ENCODE data around the gene TRIM17. TPM values are rescaled to one million over a fixed set of nuclear protein-coding genes. Genes with fewer than 3 reads are reported as not detected.

TRIM17 gene
- total and polyA plus RNA-seq, 2 donors (not counting 1 experiment from before 2014, with no cell fraction given) = 0.12 to 0.17 TPM

- Histone ChIP-seq H3K4me1 (ENCODE audit: control insufficient read depth, extremely low read depth, insufficient read depth, low read length) (no peaks in the 10 kb centered on the region), H4K20me1 (ENCODE audit: control insufficient read depth, extremely low read depth, insufficient read depth, low read length) (no peaks in the 10 kb centered on the region), H3K36me3 (ENCODE audit: control insufficient read depth, insufficient read depth, low read length) (no peaks in the 10 kb centered on the region), H3K9ac (ENCODE audit: insufficient read depth, low read length) (no peak overlapping the region), H2AFZ (ENCODE audit: low read length) (no peak overlapping the region), H3K27me3 (ENCODE audit: control insufficient read depth, insufficient read depth, low read length) (peaks cover 13% of the 10 kb centered on the region), H3K27ac (ENCODE audit: insufficient read depth, low read length) (no peak overlapping the region), H3K4me3 (replicated peaks in 1 of 4; ENCODE audit: control extremely low read depth in 1 of 4, insufficient read depth in 1 of 4, low read depth in 3 of 4, low read length in 4 of 4) (peak overlapping the region in 2 of 4 experiments; percentile 47 to 48), H3K9me3 (ENCODE audit: control insufficient read depth, insufficient read depth, low read depth, low read length) (no peaks in the 10 kb centered on the region), H3K4me2 (ENCODE audit: extremely low read depth, insufficient read depth, low read length) (peak overlapping the region; percentile 60), H3K79me2 (ENCODE audit: control insufficient read depth, insufficient read depth, low read length) (no peaks in the 10 kb centered on the region)
- DNase-seq (ENCODE audit: low read depth in 2 of 2) = no peak
- TF ChIP-seq EZH2 (IDR thresholded peaks at IDR 0.05; ENCODE audit: low read length, missing control alignments) (no peak), CTCF (conservative IDR thresholded peaks at IDR 0.05 in 1 of 2, IDR thresholded peaks at IDR 0.05 in 1 of 2; ENCODE audit: low read depth in 1 of 2, low read length in 2 of 2) (no peak)
Observed at GRCh38 chr1:228445490-228445842, 28.8 kb upstream of the TRIM17 start.

- no peak overlapping the region for H3K27ac ChIP-seq (ENCODE audit: insufficient read depth, low read length)
- no peak overlapping the region for H2AFZ ChIP-seq (ENCODE audit: low read length)
- no peak overlapping the region for H3K9ac ChIP-seq (ENCODE audit: insufficient read depth, low read length)
- no peaks in the 10 kb centered on the region for H3K9me3 ChIP-seq (ENCODE audit: control insufficient read depth, insufficient read depth, low read depth, low read length)
- H3K4me2 ChIP-seq (ENCODE audit: extremely low read depth, insufficient read depth, low read length) = no peak overlapping the region
- no peaks in the 10 kb centered on the region for H3K4me1 ChIP-seq (ENCODE audit: control insufficient read depth, extremely low read depth, insufficient read depth, low read length)
- no peaks in the 10 kb centered on the region for H3K79me2 ChIP-seq (ENCODE audit: control insufficient read depth, insufficient read depth, low read length)
- no peaks in the 10 kb centered on the region for H3K36me3 ChIP-seq (ENCODE audit: control insufficient read depth, insufficient read depth, low read length)
- no peak for DNase-seq (ENCODE audit: low read depth in 2 of 2)
- no peaks in the 10 kb centered on the region for H4K20me1 ChIP-seq (ENCODE audit: control insufficient read depth, extremely low read depth, insufficient read depth, low read length)
- H3K27me3 ChIP-seq (ENCODE audit: control insufficient read depth, insufficient read depth, low read length) = peaks cover 13% of the 10 kb centered on the region
- TF ChIP-seq CTCF (conservative IDR thresholded peaks at IDR 0.05 in 1 of 2, IDR thresholded peaks at IDR 0.05 in 1 of 2; ENCODE audit: low read depth in 1 of 2, low read length in 2 of 2) (no peak), EZH2 (IDR thresholded peaks at IDR 0.05; ENCODE audit: low read length, missing control alignments) (no peak)
- no peak overlapping the region for H3K4me3 ChIP-seq (replicated peaks in 1 of 4; ENCODE audit: control extremely low read depth in 1 of 4, insufficient read depth in 1 of 4, low read depth in 3 of 4, low read length in 4 of 4)
Observed at GRCh38 chr1:228443395-228443794, 26.7 kb upstream of the TRIM17 start.

GRCh38 chr1:228440761-228441500, 24.3 kb upstream of the TRIM17 start:
- no peak overlapping the region for H2AFZ ChIP-seq (ENCODE audit: low read length)
- H3K4me2 ChIP-seq (ENCODE audit: extremely low read depth, insufficient read depth, low read length) = no peak overlapping the region
- no peak for DNase-seq (ENCODE audit: low read depth in 2 of 2)

More at GRCh38 chr1:228440761-228441500, 24.3 kb upstream of the TRIM17 start:
- Histone ChIP-seq H3K79me2 (ENCODE audit: control insufficient read depth, insufficient read depth, low read length) (no peaks in the 10 kb centered on the region), H4K20me1 (ENCODE audit: control insufficient read depth, extremely low read depth, insufficient read depth, low read length) (no peaks in the 10 kb centered on the region), H3K36me3 (ENCODE audit: control insufficient read depth, insufficient read depth, low read length) (no peaks in the 10 kb centered on the region), H3K9ac (ENCODE audit: insufficient read depth, low read length) (no peak overlapping the region), H3K27me3 (ENCODE audit: control insufficient read depth, insufficient read depth, low read length) (peaks cover 13% of the 10 kb centered on the region), H3K4me1 (ENCODE audit: control insufficient read depth, extremely low read depth, insufficient read depth, low read length) (no peaks in the 10 kb centered on the region), H3K27ac (ENCODE audit: insufficient read depth, low read length) (no peak overlapping the region), H3K4me3 (replicated peaks in 1 of 4; ENCODE audit: control extremely low read depth in 1 of 4, insufficient read depth in 1 of 4, low read depth in 3 of 4, low read length in 4 of 4) (no peak overlapping the region), H3K9me3 (ENCODE audit: control insufficient read depth, insufficient read depth, low read depth, low read length) (no peaks in the 10 kb centered on the region)
- TF ChIP-seq CTCF (conservative IDR thresholded peaks at IDR 0.05 in 1 of 2, IDR thresholded peaks at IDR 0.05 in 1 of 2; ENCODE audit: low read depth in 1 of 2, low read length in 2 of 2) (no peak), EZH2 (IDR thresholded peaks at IDR 0.05; ENCODE audit: low read length, missing control alignments) (no peak)
